H54 (cell line): ENCODE data around the gene PRPSAP1.
"Not testable (repeated sequence)": the region's sequence is repeated elsewhere in the genome, so short reads cannot be mapped to it uniquely, and the experiment has no call there.

ENCODE experiments used
- DNase-seq: peaks from one replicate; pipeline ENCODE4 v3.0.0; 2011; ENCODE audit warnings: low spot score, mixed read lengths; ENCODE audit not compliant: insufficient read length
- FAIRE-seq: peaks from 3 replicates; lab custom pipeline; 2011; peaks lifted over from hg19 to GRCh38; lab: Jason Lieb, UNC
- POLR2A ChIP-seq: IDR thresholded peaks from 2 replicates; pipeline ENCODE4 v1.6.1; 2011; ENCODE audit warnings: low read depth, mild to moderate bottlenecking, low read length

The PRPSAP1 gene

GRCh38 chr17:76359375-76359774 is 5.7 kb upstream of the PRPSAP1 start:
- DNase-seq = no peak
- no peak for FAIRE-seq
- no peak for TF ChIP-seq POLR2A

DNA sequence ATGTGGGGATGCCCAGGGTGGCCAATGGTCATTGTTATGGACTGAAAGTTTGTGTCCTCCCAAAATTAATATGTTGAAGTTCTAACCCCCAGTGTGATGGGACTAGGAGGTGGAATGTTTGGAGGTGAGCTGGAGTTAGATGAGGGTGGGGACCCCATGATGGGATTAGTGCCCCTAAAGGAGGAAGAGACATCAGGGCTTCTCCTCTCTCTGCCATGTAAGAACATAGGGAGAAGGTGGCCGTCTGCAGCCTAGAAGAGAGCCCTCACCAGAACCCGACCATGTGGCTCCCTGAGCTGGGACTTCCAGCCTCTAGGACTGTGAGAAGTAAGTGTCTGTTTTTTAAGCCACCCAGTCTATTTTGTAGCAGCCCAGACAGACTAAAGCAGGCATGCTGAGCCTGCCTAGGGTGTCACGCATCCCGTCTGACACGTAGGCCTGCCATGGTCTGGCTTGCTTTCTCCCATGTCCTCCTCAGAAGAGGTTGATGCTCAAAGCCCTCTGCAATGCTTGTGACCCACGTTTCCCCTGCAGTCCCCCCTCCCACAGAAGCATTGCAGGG is 4.0 kb upstream of the PRPSAP1 start:
- DNase-seq (no peak), FAIRE-seq (no peak)
- no peak for TF ChIP-seq POLR2A

GRCh38 chr17:76356803-76357456 is 3.2 kb upstream of the PRPSAP1 start:
- FAIRE-seq = no peak
- no peak for TF ChIP-seq POLR2A
- no peak for DNase-seq

- no peak for DNase-seq
- no peak for TF ChIP-seq POLR2A
- FAIRE-seq = no peak
Measured at GRCh38 chr17:76354747-76355310, 1.1 kb upstream of the PRPSAP1 start.

- FAIRE-seq (no peak), DNase-seq (no peak)
- TF ChIP-seq POLR2A = no peak
Measured at GRCh38 chr17:76354317-76354729, 607 bp upstream of the PRPSAP1 start.

DNA sequence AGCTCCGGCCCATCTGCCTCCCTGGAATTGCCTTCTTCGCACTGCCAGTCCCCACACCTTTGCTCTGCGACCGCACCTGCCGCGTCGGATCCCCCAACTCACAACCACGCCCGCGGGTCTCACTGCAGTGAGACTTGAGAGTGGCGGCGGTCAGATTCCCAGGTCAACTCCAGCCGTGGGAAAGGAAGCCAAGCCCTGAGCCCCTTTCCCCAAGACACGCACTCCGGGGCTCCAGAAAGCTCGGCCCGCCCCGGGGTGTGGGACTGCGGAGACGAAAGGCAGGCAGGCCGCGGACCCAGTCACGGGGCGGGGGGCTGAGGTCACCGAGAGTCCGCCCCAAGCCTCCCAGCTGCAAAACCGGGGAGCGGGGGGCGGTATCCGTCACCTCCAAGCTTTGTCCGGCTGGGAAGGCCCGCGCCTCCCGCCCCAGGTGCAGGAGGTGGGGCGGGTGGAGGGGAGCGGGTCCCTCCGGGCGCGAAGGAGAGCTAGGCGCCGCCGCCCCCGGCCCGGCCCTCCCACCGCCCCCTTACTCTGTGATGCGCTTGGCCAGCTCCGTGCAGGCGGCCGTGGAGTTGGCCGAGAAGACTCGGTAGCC is 615 bp downstream of the PRPSAP1 start:
- FAIRE-seq = no peak
- DNase-seq = peak; percentile 41

GRCh38 chr17:76351526-76352071 is 2.1 kb downstream of the PRPSAP1 start:
- no peak for DNase-seq
- no peak for TF ChIP-seq POLR2A
- FAIRE-seq = no peak

More for the DNA sequence above, 615 bp downstream of the PRPSAP1 start:
- no peak for TF ChIP-seq POLR2A

DNA sequence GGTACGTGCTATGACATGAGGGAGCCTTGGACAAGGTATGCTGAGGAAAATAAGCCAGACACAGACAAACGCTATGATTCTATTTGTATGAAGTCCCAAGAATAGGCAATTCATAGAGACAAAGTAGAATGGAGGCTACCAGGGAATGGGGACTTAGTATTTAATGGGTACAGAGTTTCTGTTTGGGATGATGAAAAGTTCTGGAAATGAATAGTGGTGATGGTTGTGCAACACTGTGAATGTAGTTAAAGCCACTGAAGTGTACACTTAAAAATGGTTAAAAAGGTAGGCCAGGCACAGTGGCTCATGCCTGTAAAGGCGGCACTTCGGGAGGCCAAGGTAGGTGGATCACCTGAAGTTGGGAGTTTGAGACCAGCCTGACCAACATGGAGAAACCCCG is 3.3 kb downstream of the PRPSAP1 start:
- DNase-seq = no peak
- no peak for TF ChIP-seq POLR2A
- no peak for FAIRE-seq

GRCh38 chr17:76346936-76347335 is 6.8 kb downstream of the PRPSAP1 start:
- not testable (repeated sequence) for FAIRE-seq, DNase-seq

- FAIRE-seq (no peak), DNase-seq (no peak)
- TF ChIP-seq POLR2A = no peak
Measured at GRCh38 chr17:76345377-76345974, 8.2 kb downstream of the PRPSAP1 start.

GRCh38 chr17:76343106-76343505 is 10.6 kb downstream of the PRPSAP1 start:
- no peak for DNase-seq
- FAIRE-seq = no peak
- no peak for TF ChIP-seq POLR2A

DNA sequence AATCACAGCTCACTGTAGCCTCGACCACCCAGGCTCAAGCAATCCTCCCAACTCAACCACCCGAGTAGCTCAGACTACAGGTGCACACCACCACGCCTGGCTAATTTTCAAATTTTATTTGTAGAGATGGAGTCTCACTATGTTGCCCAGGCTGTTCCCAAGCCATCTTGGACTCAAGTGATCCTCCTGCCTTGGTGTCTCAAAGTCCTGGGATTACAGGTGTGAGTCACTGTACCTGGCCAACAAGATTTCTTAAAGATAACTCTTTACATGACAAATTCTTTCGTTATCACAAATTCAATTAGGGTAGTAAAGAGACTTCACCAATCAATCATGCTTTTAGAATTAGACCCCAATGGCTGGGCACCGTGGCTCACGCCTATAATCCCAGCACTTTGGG is 12.4 kb downstream of the PRPSAP1 start:
- no peak for DNase-seq
- no peak for FAIRE-seq
- TF ChIP-seq POLR2A = no peak

- no peak for FAIRE-seq
Measured at GRCh38 chr17:76337413-76337777, 16.3 kb downstream of the PRPSAP1 start.

More at GRCh38 chr17:76337413-76337777, 16.3 kb downstream of the PRPSAP1 start:
- no peak for TF ChIP-seq POLR2A
- DNase-seq = peak; percentile 62
